Memory B cell (primary cell): ENCODE measurements around the gene MSMB.
"Not testable (repeated sequence)": the region's sequence is repeated elsewhere in the genome, so short reads cannot be mapped to it uniquely, and the experiment has no call there.

ENCODE experiments used
- ATAC-seq: fragments of 150-1000 bp; cut with Tn5 transposase; 2 replicates; pipeline ENCODE4 v1.10.0; 2021; ENCODE audit warnings: low read depth, mild to moderate bottlenecking, moderate library complexity
- DNase-seq, 2 donors: peaks; one replicate each; pipeline ENCODE4 v3.0.0; 2022; ENCODE audit warnings: low spot score in 2 of 2
- H3K27ac Mint-ChIP-seq: one replicate; pipeline ENCODE4 v1.8.0; 2022; ENCODE audit warnings: mild to moderate bottlenecking, moderate library complexity, mixed read lengths
- H3K27me3 Mint-ChIP-seq: one replicate; pipeline ENCODE4 v1.8.0; 2022; ENCODE audit warnings: mixed read lengths
- H3K36me3 Mint-ChIP-seq: one replicate; pipeline ENCODE4 v1.8.0; 2022; ENCODE audit warnings: mild to moderate bottlenecking, mixed read lengths
- H3K4me1 Mint-ChIP-seq: one replicate; pipeline ENCODE4 v1.8.0; 2022; ENCODE audit warnings: mixed read lengths
- H3K4me3 Mint-ChIP-seq: one replicate; pipeline ENCODE4 v1.8.0; 2022; ENCODE audit warnings: mild to moderate bottlenecking, moderate library complexity, mixed read lengths
- H3K9me3 Mint-ChIP-seq: one replicate; pipeline ENCODE4 v1.8.0; 2022; ENCODE audit warnings: mixed read lengths

MSMB gene

GRCh38 chr10:46017733-46018132 is 28.3 kb downstream of the MSMB start:
- no peak overlapping the region for H3K4me3 Mint-ChIP-seq
- DNase-seq (no peak), ATAC-seq (no peak)
- no peaks in the 10 kb centered on the region for H3K27me3 Mint-ChIP-seq
- H3K27ac Mint-ChIP-seq, result peak overlapping the region; percentile 75
- peaks cover 29% of the 10 kb centered on the region for H3K4me1 Mint-ChIP-seq
- H3K36me3 Mint-ChIP-seq, result peaks cover 10% of the 10 kb centered on the region
- H3K9me3 Mint-ChIP-seq, result no peaks in the 10 kb centered on the region

DNA sequence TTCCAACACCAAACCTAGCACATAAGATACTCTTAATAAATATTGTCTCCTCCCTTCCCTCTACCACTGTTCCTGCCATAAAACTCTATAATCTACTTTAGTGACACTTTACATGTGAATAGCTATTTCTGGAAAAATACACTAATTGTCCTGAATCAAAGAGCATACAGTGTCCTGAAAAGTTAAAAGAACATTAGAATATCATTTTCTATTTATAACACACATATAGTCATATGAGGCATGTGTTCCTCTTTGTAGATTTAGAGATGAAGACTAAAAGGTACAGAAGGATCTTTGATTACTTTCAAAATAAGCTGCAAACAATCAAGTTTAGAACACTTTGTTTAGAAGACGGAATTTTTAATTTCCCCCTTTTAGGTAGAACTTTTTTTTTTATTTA is 29.3 kb downstream of the MSMB start:
- ATAC-seq (no peak), DNase-seq (no peak)
- Mint-ChIP-seq H3K27ac (peak overlapping the region; percentile 7), H3K9me3 (no peaks in the 10 kb centered on the region), H3K4me1 (peaks cover 23% of the 10 kb centered on the region), H3K4me3 (no peak overlapping the region), H3K27me3 (no peaks in the 10 kb centered on the region), H3K36me3 (peaks cover 12% of the 10 kb centered on the region)

- Mint-ChIP-seq H3K4me1 (peaks cover 20% of the 10 kb centered on the region), H3K36me3 (peaks cover 13% of the 10 kb centered on the region), H3K27ac (peak overlapping the region; percentile 7), H3K4me3 (no peak overlapping the region), H3K9me3 (no peaks in the 10 kb centered on the region), H3K27me3 (no peaks in the 10 kb centered on the region)
- no peak for ATAC-seq
- no peak for DNase-seq
Observed at GRCh38 chr10:46016190-46016589, 29.9 kb downstream of the MSMB start.

DNA sequence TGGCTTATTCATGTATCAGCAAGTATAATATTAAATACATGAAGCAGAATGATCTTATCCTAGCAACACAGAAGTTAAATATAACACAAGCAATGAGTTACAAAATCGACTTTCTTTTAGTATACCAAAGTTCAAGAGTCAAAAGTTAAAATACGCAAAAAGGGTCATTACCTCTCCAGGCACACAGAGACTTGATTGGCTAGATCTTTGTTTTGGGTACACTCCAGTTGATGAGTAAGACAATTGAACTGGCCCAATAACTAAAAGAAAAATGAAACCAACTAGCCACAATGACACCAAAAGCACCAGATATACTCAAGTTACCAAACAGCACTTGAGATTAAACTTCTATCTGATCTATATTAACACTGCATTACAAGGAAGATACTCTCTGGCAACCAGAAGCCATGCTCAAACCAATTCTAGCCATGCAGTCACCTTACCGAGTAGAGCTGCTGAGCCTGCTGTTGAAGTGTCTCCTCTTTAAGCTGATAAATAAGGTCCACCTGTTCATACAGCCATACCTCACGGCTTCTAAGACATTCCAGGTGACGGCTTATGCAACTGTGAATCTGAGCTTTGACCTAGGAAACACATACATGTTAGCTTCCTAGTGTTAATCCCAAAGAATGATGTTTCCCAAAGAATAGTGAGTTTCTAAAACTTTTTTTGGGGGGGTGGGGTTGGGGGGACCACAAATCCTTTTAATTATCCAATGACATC is 31.2 kb downstream of the MSMB start:
- ATAC-seq (no peak), DNase-seq (no peak)
- Mint-ChIP-seq H3K36me3 (peaks cover 19% of the 10 kb centered on the region), H3K27me3 (no peaks in the 10 kb centered on the region), H3K9me3 (no peaks in the 10 kb centered on the region), H3K4me3 (no peak overlapping the region), H3K4me1 (peaks cover 12% of the 10 kb centered on the region), H3K27ac (no peak overlapping the region)

GRCh38 chr10:46014206-46014605 is 31.9 kb downstream of the MSMB start:
- H3K36me3 Mint-ChIP-seq, result peaks cover 19% of the 10 kb centered on the region
- no peaks in the 10 kb centered on the region for H3K27me3 Mint-ChIP-seq
- H3K9me3 Mint-ChIP-seq, result no peaks in the 10 kb centered on the region
- H3K27ac Mint-ChIP-seq, result no peak overlapping the region
- peaks cover 5% of the 10 kb centered on the region for H3K4me1 Mint-ChIP-seq
- DNase-seq (no peak), ATAC-seq (no peak)
- no peak overlapping the region for H3K4me3 Mint-ChIP-seq

DNA sequence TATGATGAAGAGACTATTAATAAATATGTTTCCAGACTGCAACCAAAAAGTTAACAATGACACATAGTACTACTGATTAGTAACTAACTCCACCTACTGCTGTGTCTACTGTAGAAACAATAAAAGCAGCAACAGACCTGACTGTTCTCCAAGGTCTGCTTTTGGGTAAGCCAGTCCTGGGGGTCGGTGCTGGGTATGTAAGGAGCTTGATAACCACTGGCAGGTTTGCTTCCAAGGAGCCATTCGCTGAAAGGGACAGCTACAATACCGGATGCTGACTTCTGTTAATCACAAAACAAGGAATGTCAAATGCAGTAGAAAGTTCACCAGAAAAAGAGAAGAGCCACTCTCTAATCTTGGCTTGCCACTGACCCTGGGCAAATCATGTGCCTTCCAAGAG is 33.3 kb downstream of the MSMB start:
- no peak overlapping the region for H3K4me3 Mint-ChIP-seq
- no peak for DNase-seq
- no peaks in the 10 kb centered on the region for H3K9me3 Mint-ChIP-seq
- H3K36me3 Mint-ChIP-seq, result peaks cover 23% of the 10 kb centered on the region
- no peak overlapping the region for H3K27ac Mint-ChIP-seq
- no peak for ATAC-seq
- no peaks in the 10 kb centered on the region for H3K27me3 Mint-ChIP-seq
- H3K4me1 Mint-ChIP-seq, result no peaks in the 10 kb centered on the region

- Mint-ChIP-seq H3K4me3 (no peak overlapping the region), H3K27me3 (no peaks in the 10 kb centered on the region), H3K36me3 (peaks cover 26% of the 10 kb centered on the region), H3K27ac (no peak overlapping the region), H3K9me3 (no peaks in the 10 kb centered on the region), H3K4me1 (no peaks in the 10 kb centered on the region)
- DNase-seq (no peak), ATAC-seq (no peak)
Observed at GRCh38 chr10:46006219-46006618, 39.9 kb downstream of the MSMB start.

DNA sequence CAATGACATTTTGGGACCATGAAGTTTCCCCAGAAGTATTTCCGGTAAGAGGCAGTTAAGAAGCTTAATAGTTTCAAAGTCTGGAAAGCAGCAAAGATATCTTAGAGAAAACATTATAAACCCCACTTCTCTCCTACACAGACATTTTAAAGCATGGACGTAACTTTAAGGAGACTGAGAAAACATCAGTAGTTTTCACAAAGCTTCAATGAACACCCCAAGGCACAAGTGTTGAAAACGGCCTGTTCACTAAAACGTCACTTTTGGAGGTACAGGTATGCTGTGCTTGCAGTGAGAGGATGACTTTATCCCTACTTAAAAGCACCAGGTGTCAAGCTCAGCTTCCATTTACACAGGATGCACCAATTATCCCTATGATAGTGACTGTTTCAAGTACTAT is 40.7 kb downstream of the MSMB start:
- no peak overlapping the region for H3K27ac Mint-ChIP-seq
- no peaks in the 10 kb centered on the region for H3K4me1 Mint-ChIP-seq
- no peak overlapping the region for H3K4me3 Mint-ChIP-seq
- no peaks in the 10 kb centered on the region for H3K9me3 Mint-ChIP-seq
- no peak for DNase-seq
- no peak for ATAC-seq
- H3K36me3 Mint-ChIP-seq, result peaks cover 24% of the 10 kb centered on the region
- H3K27me3 Mint-ChIP-seq, result no peaks in the 10 kb centered on the region

GRCh38 chr10:46004963-46005362 is 41.1 kb downstream of the MSMB start:
- H3K27me3 Mint-ChIP-seq, result no peaks in the 10 kb centered on the region
- DNase-seq (no peak), ATAC-seq (no peak)
- H3K4me3 Mint-ChIP-seq, result no peak overlapping the region
- H3K27ac Mint-ChIP-seq, result no peak overlapping the region
- H3K4me1 Mint-ChIP-seq, result no peaks in the 10 kb centered on the region
- peaks cover 27% of the 10 kb centered on the region for H3K36me3 Mint-ChIP-seq
- no peaks in the 10 kb centered on the region for H3K9me3 Mint-ChIP-seq

DNA sequence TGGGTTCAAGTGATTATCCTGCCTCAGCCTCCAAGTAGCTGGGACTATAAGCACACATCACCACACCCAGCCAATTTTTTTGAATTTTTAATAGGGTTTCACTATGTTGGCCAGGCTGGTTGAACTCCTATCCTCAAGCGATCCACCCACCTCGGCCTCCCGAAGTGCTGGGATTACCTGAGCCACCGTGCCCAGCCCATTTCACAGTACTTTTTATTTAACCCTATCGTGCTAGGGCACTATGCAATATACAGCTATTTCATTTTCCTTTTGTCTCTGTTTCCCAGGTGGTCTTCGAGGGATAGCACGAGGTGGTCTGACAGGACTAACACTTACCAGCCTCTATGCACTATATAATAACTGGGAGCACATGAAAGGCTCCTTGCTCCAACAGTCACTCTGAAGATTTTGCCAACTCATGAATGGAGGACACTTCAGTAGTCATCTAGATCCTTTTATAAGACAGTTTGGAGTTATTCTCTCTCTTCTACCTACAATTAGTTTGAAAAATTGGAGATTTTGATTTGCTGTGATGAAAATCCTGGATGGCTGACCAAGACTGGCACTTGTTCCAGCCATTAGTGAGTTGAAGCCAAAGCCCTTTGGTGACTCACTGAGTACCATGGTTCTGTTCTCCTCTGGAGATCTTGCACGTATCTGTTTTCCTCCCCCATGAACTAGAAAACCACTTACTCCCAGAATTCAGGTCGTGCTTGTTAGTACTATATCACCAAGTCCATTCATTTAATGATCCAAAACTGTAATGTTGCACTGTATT is 43.0 kb downstream of the MSMB start:
- no peak for DNase-seq
- no peaks in the 10 kb centered on the region for H3K9me3 Mint-ChIP-seq
- H3K36me3 Mint-ChIP-seq, result peaks cover 37% of the 10 kb centered on the region
- no peak for ATAC-seq
- no peak overlapping the region for H3K4me3 Mint-ChIP-seq
- H3K4me1 Mint-ChIP-seq, result no peaks in the 10 kb centered on the region
- H3K27ac Mint-ChIP-seq, result no peak overlapping the region
- no peaks in the 10 kb centered on the region for H3K27me3 Mint-ChIP-seq

- not testable (repeated sequence) for H3K9me3 Mint-ChIP-seq, H3K27ac Mint-ChIP-seq, H3K4me3 Mint-ChIP-seq, ATAC-seq, DNase-seq, H3K27me3 Mint-ChIP-seq, H3K4me1 Mint-ChIP-seq
- peaks cover 40% of the 10 kb centered on the region for H3K36me3 Mint-ChIP-seq
Observed at GRCh38 chr10:46002189-46002687, 43.8 kb downstream of the MSMB start.

DNA sequence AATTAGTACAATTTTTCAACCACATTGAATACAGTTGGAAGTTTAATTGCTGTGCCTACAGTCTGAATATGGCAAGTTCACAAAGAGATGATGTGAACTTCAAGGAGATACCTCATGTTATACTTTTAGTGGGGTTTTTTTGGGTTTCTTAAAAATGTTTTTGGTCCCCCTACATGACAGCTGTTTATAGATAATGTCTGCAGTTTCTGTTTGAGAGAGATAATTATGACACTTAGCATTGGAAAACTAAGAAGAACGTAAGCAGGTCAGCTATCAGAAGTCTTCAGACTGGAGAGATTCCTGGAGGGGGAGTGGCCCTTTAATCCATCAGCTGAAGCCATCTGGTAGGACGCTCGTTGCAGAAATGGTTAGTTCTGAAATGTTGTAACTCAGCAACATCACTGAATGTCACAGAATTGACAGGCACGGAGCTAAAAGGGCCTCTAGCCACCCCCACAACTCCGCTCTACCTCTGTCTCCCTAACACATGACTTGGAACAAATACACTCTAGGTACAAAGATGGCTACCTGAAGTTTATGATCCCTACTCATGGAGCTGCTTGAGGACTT is 44.8 kb downstream of the MSMB start:
- Mint-ChIP-seq H3K27ac (no peak overlapping the region), H3K4me3 (no peak overlapping the region), H3K9me3 (no peaks in the 10 kb centered on the region), H3K4me1 (no peaks in the 10 kb centered on the region), H3K27me3 (no peaks in the 10 kb centered on the region), H3K36me3 (peaks cover 39% of the 10 kb centered on the region)
- DNase-seq (no peak), ATAC-seq (no peak)

GRCh38 chr10:46000538-46000937 is 45.5 kb downstream of the MSMB start:
- H3K9me3 Mint-ChIP-seq, result no peaks in the 10 kb centered on the region
- no peak overlapping the region for H3K4me3 Mint-ChIP-seq
- H3K27me3 Mint-ChIP-seq, result no peaks in the 10 kb centered on the region
- DNase-seq (no peak), ATAC-seq (no peak)
- peaks cover 38% of the 10 kb centered on the region for H3K36me3 Mint-ChIP-seq
- no peak overlapping the region for H3K27ac Mint-ChIP-seq
- H3K4me1 Mint-ChIP-seq, result no peaks in the 10 kb centered on the region

DNA sequence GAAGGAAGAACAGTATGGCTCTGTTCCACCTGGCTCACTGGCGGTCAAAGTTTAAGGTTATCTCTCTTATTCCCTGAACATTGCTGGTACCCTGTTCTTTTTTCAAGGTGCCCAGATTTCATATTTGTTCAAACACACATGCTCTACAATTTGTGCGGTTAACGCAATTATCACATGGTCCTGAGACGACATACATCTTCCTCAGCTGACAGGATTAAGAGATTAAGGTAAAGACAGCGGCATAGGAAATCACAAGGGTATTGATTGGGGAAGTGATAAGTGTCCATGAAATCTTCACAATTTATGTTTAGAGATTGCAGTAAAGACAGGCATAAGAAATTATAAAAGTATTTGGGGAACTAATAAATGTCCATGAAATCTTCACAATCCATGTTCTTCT is 46.1 kb downstream of the MSMB start:
- not testable (repeated sequence) for ATAC-seq, H3K4me3 Mint-ChIP-seq, H3K27me3 Mint-ChIP-seq, H3K4me1 Mint-ChIP-seq, H3K27ac Mint-ChIP-seq, DNase-seq, H3K9me3 Mint-ChIP-seq
- H3K36me3 Mint-ChIP-seq, result peaks cover 38% of the 10 kb centered on the region
